NCI-H1930 (cell line): ENCODE data around the gene SPATA31A7.
"Not testable (repeated sequence)": the region's sequence is repeated elsewhere in the genome, so short reads cannot be mapped to it uniquely, and the experiment has no call there.

ENCODE experiments used
- DNase-seq, 2 experiments: peaks; one replicate each; lab custom pipeline; 2025; lab: John Stamatoyannopoulos, UW

SPATA31A7 gene

GRCh38 chr9:61189736-61190135, at the start of gene SPATA31A7:
SPATA31A7 (plus strand) TSS chr9:61190036; CDS start chr9:61190065, 29 bp downstream.
- DNase-seq: not testable (repeated sequence)

DNA sequence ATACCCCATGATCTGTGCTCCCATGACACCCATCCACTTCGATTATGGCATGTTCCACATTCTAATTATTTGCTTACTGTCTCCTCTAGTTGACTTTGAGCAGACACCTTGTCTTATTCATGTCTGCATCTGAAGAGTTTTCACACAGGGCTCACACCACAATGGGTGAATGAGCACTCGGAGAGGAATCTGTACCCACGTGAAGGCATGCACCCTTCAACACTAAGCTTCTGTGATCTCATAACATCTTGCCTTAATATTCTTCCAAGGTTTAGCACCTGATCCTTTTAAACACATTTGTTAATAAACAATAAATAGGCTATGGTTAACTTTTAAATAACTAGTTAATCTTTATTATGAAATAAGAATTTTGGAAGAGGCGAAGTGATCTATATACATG, 36.6 kb downstream of the SPATA31A7 start:
- not testable (repeated sequence) for DNase-seq
